HFF-Myc (cell line): ENCODE measurements around the gene PALMD.

ENCODE experiments used
- DNase-seq: peaks from one replicate; pipeline ENCODE4 v3.0.0-alpha.2; 2011; ENCODE audit warnings: low read depth; ENCODE audit errors: extremely low read depth
- H3K4me3 ChIP-seq: replicated peaks from 2 replicates; pipeline ENCODE4 v1.5.1; 2011; ENCODE audit warnings: low read depth, mild to moderate bottlenecking, control low read depth, low read length
- CTCF ChIP-seq: IDR thresholded peaks from 2 replicates; pipeline ENCODE4 v1.5.1; 2012; ENCODE audit warnings: mild to moderate bottlenecking, low read depth, low read length, control low read depth; ENCODE audit errors: missing control alignments

Gene PALMD

GRCh38 chr1:99663501-99663900, 17.6 kb downstream of the PALMD start:
- no peak for DNase-seq
- TF ChIP-seq CTCF: no peak
- no peak overlapping the region for H3K4me3 ChIP-seq

- no peak for DNase-seq
- no peak for TF ChIP-seq CTCF
Measured at GRCh38 chr1:99665212-99665611, 19.3 kb downstream of the PALMD start.

GRCh38 chr1:99669376-99669775, 23.5 kb downstream of the PALMD start:
- H3K4me3 ChIP-seq: no peak overlapping the region
- DNase-seq: no peak
- TF ChIP-seq CTCF: no peak

More at GRCh38 chr1:99665212-99665611, 19.3 kb downstream of the PALMD start:
- no peak overlapping the region for H3K4me3 ChIP-seq

GRCh38 chr1:99669821-99670220, 23.9 kb downstream of the PALMD start:
- no peak for TF ChIP-seq CTCF
- no peak for DNase-seq
- H3K4me3 ChIP-seq: no peak overlapping the region

GRCh38 chr1:99670583-99670982, 24.7 kb downstream of the PALMD start:
- no peak for DNase-seq
- TF ChIP-seq CTCF: no peak
- H3K4me3 ChIP-seq: no peak overlapping the region

GRCh38 chr1:99672038-99672437, 26.1 kb downstream of the PALMD start:
- no peak for DNase-seq
- H3K4me3 ChIP-seq: no peak overlapping the region
- TF ChIP-seq CTCF: no peak

GRCh38 chr1:99672530-99673213, 26.8 kb downstream of the PALMD start:
- no peak for DNase-seq
- no peak overlapping the region for H3K4me3 ChIP-seq
- TF ChIP-seq CTCF: no peak
